Ectodermal cell (in vitro differentiated cells): ENCODE measurements around the gene C17orf75.

Experiments used
- H3K27ac ChIP-seq: 2 replicates; pipeline ENCODE4 v1.7.0; 2013; ENCODE audit warnings: mild to moderate bottlenecking, low read depth, low read length; ENCODE audit not compliant: insufficient read depth, poor library complexity, severe bottlenecking
- H3K27me3 ChIP-seq: 2 replicates; pipeline ENCODE4 v1.7.0; 2013; ENCODE audit warnings: mild to moderate bottlenecking, low read length; ENCODE audit not compliant: insufficient read depth, control insufficient read depth, poor library complexity, severe bottlenecking
- H3K36me3 ChIP-seq: one replicate; pipeline ENCODE4 v1.7.0; 2013; ENCODE audit warnings: low read length; ENCODE audit not compliant: control insufficient read depth, insufficient read depth
- H3K4me1 ChIP-seq: one replicate; pipeline ENCODE4 v1.7.0; 2013; ENCODE audit warnings: low read length; ENCODE audit not compliant: control insufficient read depth, insufficient read depth
- H3K4me3 ChIP-seq: 2 replicates; pipeline ENCODE4 v1.7.0; 2013; ENCODE audit warnings: low read depth, low read length, control low read depth; ENCODE audit not compliant: insufficient read depth
- H3K9me3 ChIP-seq: 2 replicates; pipeline ENCODE4 v1.7.0; 2013; ENCODE audit warnings: mild to moderate bottlenecking, low read length, moderate library complexity; ENCODE audit not compliant: control insufficient read depth
- WGBS, 2 experiments: methylation state at CpG; one replicate each; pipeline ENCODE4 v1.1.7; 2013; ENCODE audit warnings: missing lambda C conversion rate in 2 of 2; 5-methylcytosine and 5-hydroxymethylcytosine counted together

The C17orf75 gene

DNA sequence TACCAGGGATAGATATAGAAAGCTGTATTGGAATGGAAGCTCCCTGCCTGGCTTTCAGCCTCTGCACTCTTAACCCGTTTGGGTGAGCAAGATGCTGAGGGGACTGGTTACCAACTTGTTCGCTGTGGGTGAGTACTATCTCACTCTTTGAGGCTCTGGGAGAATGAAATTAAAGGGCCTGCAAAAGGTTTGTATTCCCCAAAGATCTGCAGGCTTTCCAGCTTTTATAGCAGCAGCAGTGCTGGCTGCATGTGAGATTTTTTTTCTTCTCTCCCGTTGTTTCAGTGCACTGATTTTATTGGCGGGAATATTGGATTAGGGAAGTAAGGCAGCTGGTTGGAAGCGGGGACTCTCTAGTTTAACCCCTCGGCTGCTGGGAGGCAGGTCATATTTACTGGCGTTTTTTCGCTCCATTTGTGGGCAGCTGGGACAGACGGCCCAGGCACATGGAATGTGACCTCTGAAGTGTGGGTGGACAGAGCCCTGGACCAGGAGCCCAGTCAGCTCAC lies 30.9 kb downstream of the C17orf75 start:
- H3K27ac ChIP-seq = peak overlapping the region; percentile 19

DNA sequence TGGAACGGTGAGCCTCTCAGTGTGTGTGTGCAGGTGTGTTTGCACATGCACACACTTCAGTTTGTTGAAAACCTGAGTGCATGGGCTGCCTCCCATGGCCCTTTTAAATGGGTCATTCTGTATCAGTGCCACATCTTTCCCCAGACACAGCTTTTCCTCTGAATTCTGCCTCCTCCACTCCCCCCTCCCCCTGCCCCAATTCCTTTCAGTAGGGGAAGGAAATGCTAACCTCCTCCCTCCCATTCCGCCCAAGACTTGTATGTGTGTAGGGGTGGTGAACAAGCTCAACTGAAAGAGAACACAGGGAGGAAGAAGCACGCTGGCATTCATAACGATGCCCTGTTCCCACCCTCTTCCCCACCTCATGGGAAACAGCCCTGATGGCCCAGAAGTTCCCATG lies 34.3 kb downstream of the C17orf75 start:
- WGBS, 2 experiments = 89% methylated on average over 3 of the region's 4 CpGs
- Histone ChIP-seq H3K27ac (no peak overlapping the region), H3K36me3 (no peaks in the 10 kb centered on the region), H3K4me3 (no peak overlapping the region), H3K9me3 (no peaks in the 10 kb centered on the region), H3K4me1 (peaks cover 39% of the 10 kb centered on the region), H3K27me3 (no peaks in the 10 kb centered on the region)

More for the DNA sequence above, 30.9 kb downstream of the C17orf75 start:
- no peak overlapping the region for H3K4me3 ChIP-seq
- no peaks in the 10 kb centered on the region for H3K27me3 ChIP-seq
- H3K4me1 ChIP-seq = peaks cover 14% of the 10 kb centered on the region
- WGBS, 2 experiments = 27 to 28% methylated on average over 9 of the region's 9 CpGs
- H3K36me3 ChIP-seq = no peaks in the 10 kb centered on the region
- H3K9me3 ChIP-seq = no peaks in the 10 kb centered on the region

- H3K4me3 ChIP-seq = no peak overlapping the region
- H3K27me3 ChIP-seq = no peaks in the 10 kb centered on the region
- peaks cover 36% of the 10 kb centered on the region for H3K4me1 ChIP-seq
- H3K36me3 ChIP-seq = no peaks in the 10 kb centered on the region
- H3K27ac ChIP-seq = no peak overlapping the region
- 69 to 74% methylated on average over 9 of the region's 9 CpGs for whole genome bisulfite sequencing, 2 experiments
- no peaks in the 10 kb centered on the region for H3K9me3 ChIP-seq
Measured at GRCh38 chr17:32305049-32305448, 36.9 kb downstream of the C17orf75 start.

- no peaks in the 10 kb centered on the region for H3K27me3 ChIP-seq
- 23 to 26% methylated on average over 2 of the region's 2 CpGs for WGBS, 2 experiments
- no peaks in the 10 kb centered on the region for H3K36me3 ChIP-seq
- H3K27ac ChIP-seq = peak overlapping the region; percentile 83
- peaks cover 43% of the 10 kb centered on the region for H3K4me1 ChIP-seq
- no peaks in the 10 kb centered on the region for H3K9me3 ChIP-seq
- no peak overlapping the region for H3K4me3 ChIP-seq
Measured at GRCh38 chr17:32303781-32304288, 38.1 kb downstream of the C17orf75 start.

DNA sequence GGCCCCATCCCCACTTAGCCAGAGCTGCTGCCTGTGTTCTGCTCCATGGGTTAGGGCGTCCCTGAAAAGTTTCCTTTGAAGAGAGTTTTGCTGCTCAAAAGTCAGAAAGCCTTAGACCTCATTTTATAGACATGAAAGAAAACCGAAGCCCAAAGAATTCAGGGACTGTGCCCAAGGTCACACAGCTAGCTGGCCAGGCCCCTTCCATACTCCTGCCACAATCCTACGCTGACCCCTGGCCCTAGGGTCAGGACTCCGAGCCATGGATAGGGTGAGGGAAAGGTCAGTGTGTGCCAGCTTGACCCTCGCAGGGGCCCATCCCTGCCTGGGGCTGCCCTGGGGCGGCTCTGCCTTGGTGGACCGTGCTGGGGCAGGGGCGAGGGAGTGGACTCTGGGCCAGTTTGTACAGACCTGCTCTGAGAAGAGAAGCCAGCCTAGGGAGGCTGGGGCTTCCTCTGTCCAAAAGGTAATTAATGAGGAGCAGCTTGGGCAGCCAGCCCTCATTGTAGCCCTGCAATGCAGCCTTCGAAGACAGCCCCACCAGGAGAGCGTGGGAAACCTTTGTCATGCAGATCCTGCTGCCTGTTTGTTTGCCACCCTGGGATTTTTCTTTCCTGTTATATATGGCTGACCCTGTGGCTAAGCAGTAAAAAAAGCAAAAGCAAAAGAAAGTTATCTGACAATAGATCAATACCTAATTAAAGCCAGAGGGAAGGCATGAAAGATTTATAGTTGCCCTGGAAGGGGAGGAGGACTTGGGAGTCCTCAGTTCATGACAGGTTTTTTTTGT lies 38.9 kb downstream of the C17orf75 start:
- peak overlapping the region; percentile 83 for H3K27ac ChIP-seq
- WGBS, 2 experiments = 17 to 19% methylated on average over 10 of the region's 10 CpGs

DNA sequence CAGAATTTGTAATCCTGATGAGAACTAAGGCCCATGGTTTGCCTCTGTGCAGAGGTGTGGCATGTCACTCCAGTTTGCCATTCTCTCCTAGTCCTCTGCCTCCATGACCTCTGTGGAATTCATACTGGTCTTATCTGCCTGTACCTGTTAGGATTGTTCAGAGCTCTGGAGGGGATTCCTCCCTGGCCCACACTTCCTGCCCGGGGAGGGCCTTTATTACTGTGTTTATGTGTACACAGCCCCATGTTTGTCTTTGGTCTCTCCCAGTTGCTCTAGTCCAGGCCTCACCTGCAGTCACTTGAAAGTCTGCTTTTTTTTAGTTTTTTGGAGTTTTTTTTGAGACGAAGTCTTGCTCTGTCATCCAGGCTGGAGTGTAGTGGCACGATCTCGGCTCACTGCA lies 39.9 kb downstream of the C17orf75 start:
- 91 to 96% methylated on average over 4 of the region's 4 CpGs for WGBS, 2 experiments
- Histone ChIP-seq H3K9me3 (no peaks in the 10 kb centered on the region), H3K36me3 (no peaks in the 10 kb centered on the region), H3K4me1 (peaks cover 46% of the 10 kb centered on the region), H3K27me3 (no peaks in the 10 kb centered on the region), H3K27ac (no peak overlapping the region), H3K4me3 (no peak overlapping the region)

More for the DNA sequence above, 38.9 kb downstream of the C17orf75 start:
- no peaks in the 10 kb centered on the region for H3K27me3 ChIP-seq
- H3K4me3 ChIP-seq = no peak overlapping the region
- H3K4me1 ChIP-seq = peaks cover 51% of the 10 kb centered on the region
- H3K9me3 ChIP-seq = no peaks in the 10 kb centered on the region
- no peaks in the 10 kb centered on the region for H3K36me3 ChIP-seq

DNA sequence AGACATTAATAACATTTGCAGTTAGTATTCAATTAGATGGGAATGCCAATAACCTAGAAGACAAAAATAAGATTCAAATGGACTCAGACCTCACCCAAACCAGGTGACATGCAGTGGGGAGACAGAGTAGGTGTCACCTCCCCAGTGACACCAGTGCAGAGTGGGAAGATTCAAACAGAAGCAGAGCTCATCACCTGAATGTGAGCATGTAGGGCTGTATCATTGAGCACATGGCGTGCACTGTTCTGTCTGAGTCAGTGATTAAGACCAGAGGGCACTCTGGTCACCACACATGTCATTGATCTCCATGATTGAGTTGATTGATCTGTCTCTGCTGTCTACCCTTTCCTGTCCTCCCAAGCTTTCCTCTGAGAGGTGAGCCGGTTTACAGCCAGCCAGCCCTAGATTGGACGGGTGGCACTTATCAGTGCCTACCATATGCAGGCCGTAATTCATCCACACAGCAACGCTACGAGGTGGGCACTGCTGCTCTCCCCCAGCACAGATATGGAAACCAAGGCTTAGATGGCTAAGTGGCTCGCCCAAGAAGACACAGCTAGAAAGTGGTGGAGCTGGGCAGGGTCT lies 42.3 kb downstream of the C17orf75 start:
- peaks cover 36% of the 10 kb centered on the region for H3K4me1 ChIP-seq
- no peaks in the 10 kb centered on the region for H3K36me3 ChIP-seq
- H3K27me3 ChIP-seq = no peaks in the 10 kb centered on the region
- no peak overlapping the region for H3K27ac ChIP-seq
- no peak overlapping the region for H3K4me3 ChIP-seq
- WGBS, 2 experiments = 94 to 97% methylated on average over 7 of the region's 7 CpGs
- no peaks in the 10 kb centered on the region for H3K9me3 ChIP-seq

GRCh38 chr17:32298721-32299579 lies 43.0 kb downstream of the C17orf75 start:
- Histone ChIP-seq H3K27ac (no peak overlapping the region), H3K4me3 (no peak overlapping the region), H3K27me3 (no peaks in the 10 kb centered on the region), H3K9me3 (no peaks in the 10 kb centered on the region), H3K36me3 (no peaks in the 10 kb centered on the region), H3K4me1 (peaks cover 29% of the 10 kb centered on the region)
- WGBS, 2 experiments = 74% methylated on average over 13 of the region's 13 CpGs

DNA sequence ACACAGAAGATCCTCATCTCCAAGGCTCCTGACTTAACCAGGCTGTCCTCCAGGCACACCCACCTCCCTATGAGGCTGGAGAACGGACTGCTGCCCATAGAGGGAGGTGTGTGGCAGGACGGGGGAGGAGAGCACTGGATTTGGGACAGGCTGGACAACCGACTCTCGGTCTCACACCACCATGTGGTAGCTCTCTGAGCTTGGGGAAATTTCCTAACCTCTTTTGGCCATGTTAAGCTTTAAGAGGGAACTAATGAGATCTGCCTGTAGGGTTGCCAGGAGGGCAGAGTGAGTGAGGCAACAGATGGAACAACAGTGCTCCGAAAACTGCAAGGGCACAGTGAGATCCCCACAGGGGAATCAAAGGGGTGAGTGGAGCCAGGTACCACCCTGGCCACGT lies 43.7 kb downstream of the C17orf75 start:
- 85 to 87% methylated on average over 6 of the region's 6 CpGs for WGBS, 2 experiments
- no peaks in the 10 kb centered on the region for H3K27me3 ChIP-seq
- no peaks in the 10 kb centered on the region for H3K9me3 ChIP-seq
- no peak overlapping the region for H3K27ac ChIP-seq
- peaks cover 23% of the 10 kb centered on the region for H3K4me1 ChIP-seq
- H3K36me3 ChIP-seq = no peaks in the 10 kb centered on the region
- no peak overlapping the region for H3K4me3 ChIP-seq
